ENCODE data around the gene NOP53. TPM values are rescaled to one million over a fixed set of nuclear protein-coding genes. Genes with fewer than 3 reads are reported as not detected.
A peak's percentile ranks its signal among the peaks of the same experiment; 100 is the strongest.

The NOP53 gene
- total RNA-seq, 1 donor from 2014 or later, result 282 TPM

DNA sequence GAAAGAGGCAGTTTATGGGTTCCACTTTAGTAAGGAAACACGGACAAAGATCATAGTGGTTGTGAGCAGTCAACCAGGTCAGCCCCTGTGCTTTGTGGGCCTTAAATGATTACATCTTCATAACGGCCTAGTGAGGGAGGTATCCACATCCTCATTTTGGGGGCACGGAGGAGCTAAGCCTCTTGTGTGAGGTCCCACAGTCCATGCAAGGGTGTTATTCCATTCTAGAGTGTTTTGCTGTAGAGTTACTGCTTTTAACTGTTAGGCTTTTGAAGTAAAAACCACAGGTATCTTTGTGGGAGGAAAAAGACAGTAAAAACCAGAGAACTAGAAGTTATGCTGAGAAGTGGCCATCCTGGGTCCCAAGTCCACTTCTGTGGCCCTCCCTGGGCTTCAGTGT is 4.0 kb downstream of the NOP53 start:
- H3K9me3 ChIP-seq, result no peaks in the 10 kb centered on the region
- peaks cover 81% of the 10 kb centered on the region for H3K36me3 ChIP-seq
- no peak for DNase-seq
- H3K4me3 ChIP-seq, result no peak overlapping the region
- H3K27ac ChIP-seq, result no peak overlapping the region
- no peaks in the 10 kb centered on the region for H3K27me3 ChIP-seq (ENCODE audit: low read depth)
- H3K4me1 ChIP-seq, result peaks cover 23% of the 10 kb centered on the region
- no peak for ATAC-seq
- intact Hi-C loops (cut with DNase I), result no loop called here
- TF ChIP-seq, protein P1, sequence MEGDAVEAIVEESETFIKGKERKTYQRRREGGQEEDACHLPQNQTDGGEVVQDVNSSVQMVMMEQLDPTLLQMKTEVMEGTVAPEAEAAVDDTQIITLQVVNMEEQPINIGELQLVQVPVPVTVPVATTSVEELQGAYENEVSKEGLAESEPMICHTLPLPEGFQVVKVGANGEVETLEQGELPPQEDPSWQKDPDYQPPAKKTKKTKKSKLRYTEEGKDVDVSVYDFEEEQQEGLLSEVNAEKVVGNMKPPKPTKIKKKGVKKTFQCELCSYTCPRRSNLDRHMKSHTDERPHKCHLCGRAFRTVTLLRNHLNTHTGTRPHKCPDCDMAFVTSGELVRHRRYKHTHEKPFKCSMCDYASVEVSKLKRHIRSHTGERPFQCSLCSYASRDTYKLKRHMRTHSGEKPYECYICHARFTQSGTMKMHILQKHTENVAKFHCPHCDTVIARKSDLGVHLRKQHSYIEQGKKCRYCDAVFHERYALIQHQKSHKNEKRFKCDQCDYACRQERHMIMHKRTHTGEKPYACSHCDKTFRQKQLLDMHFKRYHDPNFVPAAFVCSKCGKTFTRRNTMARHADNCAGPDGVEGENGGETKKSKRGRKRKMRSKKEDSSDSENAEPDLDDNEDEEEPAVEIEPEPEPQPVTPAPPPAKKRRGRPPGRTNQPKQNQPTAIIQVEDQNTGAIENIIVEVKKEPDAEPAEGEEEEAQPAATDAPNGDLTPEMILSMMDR (IDR thresholded peaks at IDR 0.05), result no peak

DNA sequence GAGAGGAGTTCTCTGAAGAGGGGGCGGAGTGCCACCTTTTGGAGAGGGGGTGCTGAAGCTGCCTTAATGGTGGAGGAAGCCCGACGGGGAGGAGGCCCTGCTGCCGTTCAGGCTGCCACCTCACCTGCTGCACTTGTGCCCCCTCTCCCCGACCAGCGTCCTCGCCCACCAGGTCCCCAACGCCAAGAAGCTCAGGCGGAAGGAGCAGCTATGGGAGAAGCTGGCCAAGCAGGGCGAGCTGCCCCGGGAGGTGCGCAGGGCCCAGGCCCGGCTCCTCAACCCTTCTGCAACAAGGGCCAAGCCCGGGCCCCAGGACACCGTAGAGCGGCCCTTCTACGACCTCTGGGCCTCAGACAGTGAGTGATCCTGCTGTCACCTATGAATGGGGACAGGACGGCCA is 5.4 kb downstream of the NOP53 start:
- no peak for ATAC-seq
- no peak overlapping the region for H3K4me3 ChIP-seq
- H3K27ac ChIP-seq, result no peak overlapping the region
- no peak for DNase-seq
- intact Hi-C loops (cut with DNase I), result no loop called here
- H3K9me3 ChIP-seq, result no peaks in the 10 kb centered on the region
- TF ChIP-seq, protein P1 (IDR thresholded peaks at IDR 0.05), result no peak
- H3K36me3 ChIP-seq, result peaks cover 96% of the 10 kb centered on the region
- H3K4me1 ChIP-seq, result peaks cover 14% of the 10 kb centered on the region
- H3K27me3 ChIP-seq (ENCODE audit: low read depth), result no peaks in the 10 kb centered on the region

DNA sequence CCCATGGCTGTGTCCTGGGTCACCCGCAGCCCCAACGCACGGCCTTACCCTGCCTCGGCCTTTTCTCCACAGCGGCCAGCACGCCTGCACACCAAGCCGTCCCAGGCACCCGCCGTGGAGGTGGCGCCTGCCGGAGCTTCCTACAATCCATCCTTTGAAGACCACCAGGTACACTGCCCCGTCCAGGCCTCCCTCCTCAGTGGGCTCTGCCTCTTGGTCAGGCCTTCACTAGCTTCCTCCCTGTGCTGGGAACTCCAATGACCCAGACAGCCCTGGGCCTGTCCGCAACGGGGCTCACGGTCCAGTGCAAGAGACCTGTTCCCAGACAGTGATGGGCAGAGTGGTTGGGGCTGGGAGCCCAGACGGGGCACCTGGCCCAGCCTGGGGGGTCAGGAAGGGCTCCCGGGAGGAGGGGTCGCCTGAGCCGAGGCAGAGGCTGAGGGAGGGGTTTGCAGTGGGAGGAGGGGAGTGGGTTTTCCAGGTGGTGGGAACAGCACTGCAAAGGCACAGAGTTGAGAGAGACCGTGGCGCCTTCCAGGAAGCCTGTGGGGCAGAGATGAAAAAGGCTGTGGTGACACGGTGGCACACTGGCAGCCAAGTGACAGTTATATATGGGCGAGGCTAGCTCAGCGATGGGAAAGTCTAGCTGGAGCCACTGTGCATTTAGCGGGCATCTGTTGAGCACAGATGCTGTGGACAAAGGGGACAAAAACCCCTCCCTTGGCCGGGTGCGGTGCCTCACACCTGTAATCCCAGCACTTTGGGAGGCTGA is 7.3 kb downstream of the NOP53 start:
- ATAC-seq, result no peak
- no peak overlapping the region for H3K27ac ChIP-seq
- H3K9me3 ChIP-seq, result no peaks in the 10 kb centered on the region
- DNase-seq, result no peak
- intact Hi-C loops (cut with DNase I), result no loop called here
- no peaks in the 10 kb centered on the region for H3K4me1 ChIP-seq
- peaks cover 100% of the 10 kb centered on the region for H3K36me3 ChIP-seq
- no peaks in the 10 kb centered on the region for H3K27me3 ChIP-seq (ENCODE audit: low read depth)
- H3K4me3 ChIP-seq, result no peak overlapping the region
- TF ChIP-seq, protein P1 (IDR thresholded peaks at IDR 0.05), result no peak

DNA sequence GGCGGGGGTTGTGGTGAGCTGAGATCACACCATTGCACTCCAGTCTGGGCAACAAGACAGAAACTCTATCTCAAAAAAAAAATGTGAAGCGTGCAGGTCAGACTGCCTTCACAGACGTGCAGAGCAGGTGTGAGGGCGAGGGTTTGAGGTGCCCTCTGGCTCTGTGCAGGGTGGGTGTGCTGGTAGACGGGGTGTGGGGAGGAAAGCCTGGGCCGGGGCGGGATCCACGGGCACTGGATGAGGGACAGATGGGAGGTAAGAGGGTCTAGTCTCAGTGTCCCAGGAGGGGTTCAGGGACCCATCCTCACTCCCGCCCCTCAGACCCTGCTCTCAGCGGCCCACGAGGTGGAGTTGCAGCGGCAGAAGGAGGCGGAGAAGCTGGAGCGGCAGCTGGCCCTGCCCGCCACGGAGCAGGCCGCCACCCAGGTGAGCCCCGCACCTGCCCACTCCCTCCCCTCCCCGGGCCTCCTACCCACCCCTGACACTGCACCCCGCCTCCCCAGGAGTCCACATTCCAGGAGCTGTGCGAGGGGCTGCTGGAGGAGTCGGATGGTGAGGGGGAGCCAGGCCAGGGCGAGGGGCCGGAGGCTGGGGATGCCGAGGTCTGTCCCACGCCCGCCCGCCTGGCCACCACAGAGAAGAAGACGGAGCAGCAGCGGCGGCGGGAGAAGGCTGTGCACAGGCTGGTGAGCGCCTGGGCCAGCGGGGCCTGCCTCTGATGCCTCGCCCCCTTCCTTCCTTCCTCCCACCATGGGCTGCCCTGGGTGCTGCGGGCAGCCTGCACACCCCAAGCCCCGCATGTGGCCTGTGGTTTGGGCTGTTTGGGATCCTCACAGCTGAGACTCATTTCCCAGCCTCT is 9.1 kb downstream of the NOP53 start:
- Histone ChIP-seq H3K4me1 (no peaks in the 10 kb centered on the region), H3K27me3 (ENCODE audit: low read depth) (no peaks in the 10 kb centered on the region), H3K36me3 (peaks cover 100% of the 10 kb centered on the region), H3K9me3 (no peaks in the 10 kb centered on the region), H3K27ac (no peak overlapping the region), H3K4me3 (no peak overlapping the region)
- DNase-seq (no peak), ATAC-seq (no peak)
- intact Hi-C loops (cut with DNase I), result no loop called here
- TF ChIP-seq, protein P1 (IDR thresholded peaks at IDR 0.05), result no peak

DNA sequence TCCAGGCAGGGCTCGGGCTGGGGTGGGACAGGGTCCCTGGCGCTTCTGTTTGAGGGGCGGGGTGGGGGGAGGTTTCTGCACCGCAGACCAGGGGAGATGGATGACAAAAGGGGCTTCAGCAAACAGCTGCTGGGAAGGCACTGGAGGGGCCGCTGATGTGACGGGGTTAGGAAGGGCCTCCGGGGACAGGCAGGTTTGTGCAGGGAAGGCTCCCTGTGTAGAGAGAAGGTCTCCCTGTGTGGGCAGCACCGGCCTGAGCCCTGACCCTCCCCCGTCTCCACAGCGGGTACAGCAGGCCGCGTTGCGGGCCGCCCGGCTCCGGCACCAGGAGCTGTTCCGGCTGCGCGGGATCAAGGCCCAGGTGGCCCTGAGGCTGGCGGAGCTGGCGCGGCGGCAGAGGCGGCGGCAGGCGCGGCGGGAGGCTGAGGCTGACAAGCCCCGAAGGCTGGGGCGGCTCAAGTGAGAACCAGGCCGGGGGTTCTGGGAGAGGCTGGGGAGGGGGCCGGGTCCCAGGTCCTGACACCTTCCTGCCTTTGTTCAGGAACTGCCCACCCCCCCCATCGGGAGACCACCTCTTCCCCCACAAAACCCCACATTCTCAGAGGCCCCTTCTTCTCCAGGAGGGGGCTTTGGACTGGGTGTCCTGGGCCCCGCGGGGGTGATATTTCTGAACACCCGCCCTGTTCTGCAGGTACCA is 9.9 kb downstream of the NOP53 start:
- ATAC-seq (peak in 1 of 2 donors; percentile 10), DNase-seq (no peak)
- peaks cover 95% of the 10 kb centered on the region for H3K36me3 ChIP-seq
- intact Hi-C loops (cut with DNase I), result no loop called here
- no peaks in the 10 kb centered on the region for H3K27me3 ChIP-seq (ENCODE audit: low read depth)
- TF ChIP-seq, protein P1 (IDR thresholded peaks at IDR 0.05), result no peak
- H3K4me3 ChIP-seq, result no peak overlapping the region
- no peaks in the 10 kb centered on the region for H3K9me3 ChIP-seq
- H3K27ac ChIP-seq, result no peak overlapping the region
- no peaks in the 10 kb centered on the region for H3K4me1 ChIP-seq
